HG03060 (cell line): ENCODE results near the gene EQTN.
"Not testable (repeated sequence)": the region's sequence is repeated elsewhere in the genome, so short reads cannot be mapped to it uniquely, and the experiment has no call there.

ENCODE experiments used
- ATAC-seq: cut with Tn5 transposase; IDR thresholded peaks from one replicate; pipeline ENCODE4 v1.9.1; 2021; ENCODE audit warnings: low read depth, moderate number of reproducible peaks; ENCODE audit not compliant: unreplicated experiment

EQTN gene

GRCh38 chr9:27303219-27303618, 6.3 kb upstream of the EQTN start:
- no peak for ATAC-seq

GRCh38 chr9:27293996-27294395, 3.0 kb downstream of the EQTN start:
- ATAC-seq = no peak

- no peak for ATAC-seq
Measured at GRCh38 chr9:27292659-27293405, 4.1 kb downstream of the EQTN start.

GRCh38 chr9:27291292-27291691, 5.7 kb downstream of the EQTN start:
- no peak for ATAC-seq

GRCh38 chr9:27282269-27282668, 14.7 kb downstream of the EQTN start:
- no peak for ATAC-seq

- ATAC-seq = no peak
Measured at GRCh38 chr9:27280860-27281259, 16.1 kb downstream of the EQTN start.

GRCh38 chr9:27280249-27280648, 16.7 kb downstream of the EQTN start:
- no peak for ATAC-seq

- ATAC-seq = no peak
Measured at GRCh38 chr9:27279611-27280010, 17.3 kb downstream of the EQTN start.

GRCh38 chr9:27278374-27278773, 18.6 kb downstream of the EQTN start:
- ATAC-seq = no peak

GRCh38 chr9:27276193-27277030, 20.5 kb downstream of the EQTN start:
- no peak for ATAC-seq

GRCh38 chr9:27273186-27273585, 23.8 kb downstream of the EQTN start:
- no peak for ATAC-seq

- no peak for ATAC-seq
Measured at GRCh38 chr9:27272103-27272502, 24.8 kb downstream of the EQTN start.

- no peak for ATAC-seq
Measured at GRCh38 chr9:27261517-27262211, 35.3 kb downstream of the EQTN start.

- ATAC-seq = no peak
Measured at GRCh38 chr9:27260789-27261516, 36.0 kb downstream of the EQTN start.

- ATAC-seq = no peak
Measured at GRCh38 chr9:27258662-27259061, 38.3 kb downstream of the EQTN start.

GRCh38 chr9:27248702-27249101, 48.2 kb downstream of the EQTN start:
- no peak for ATAC-seq

GRCh38 chr9:27247756-27248155, 49.2 kb downstream of the EQTN start:
- peak; percentile 80 for ATAC-seq

GRCh38 chr9:27239648-27240047, 57.3 kb downstream of the EQTN start:
- ATAC-seq = not testable (repeated sequence)
